Neural cell (in vitro differentiated cells): Measurements from ENCODE around the gene CREBL2.

ENCODE experiments used
- CTCF ChIP-seq: fragments of 450-650 bp; IDR thresholded peaks from 2 replicates; pipeline ENCODE4 v1.5.1; 2014; ENCODE audit warnings: antibody characterized with exemption, mild to moderate bottlenecking, moderate library complexity; ENCODE audit not compliant: poor library complexity, severe bottlenecking
- EP300 ChIP-seq: fragments of 450-650 bp; conservative IDR thresholded peaks from 2 replicates; pipeline ENCODE4 v1.6.1; 2014; ENCODE audit warnings: antibody characterized with exemption, mild to moderate bottlenecking, moderate library complexity; ENCODE audit not compliant: poor library complexity, severe bottlenecking
- POLR2AphosphoS5 ChIP-seq: IDR thresholded peaks from 2 replicates; pipeline ENCODE4 v1.6.1; 2012

- TF ChIP-seq CTCF = no peak
- TF ChIP-seq POLR2AphosphoS5 = no peak
- TF ChIP-seq EP300 = no peak
Observed at GRCh38 chr12:12599750-12600643, 11.7 kb upstream of the CREBL2 start.
